CD4-positive, alpha-beta T cell treated with Interleukin-2 at 100 ng/mL for 4 hours (primary cell): ENCODE data around the gene INPP5F.
A peak's percentile ranks its signal among the peaks of the same experiment; 100 is the strongest.

ENCODE experiments used
- DNase-seq: peaks from one replicate; pipeline ENCODE4 v3.0.0-alpha.2; 2020; ENCODE audit warnings: low spot score

Gene INPP5F, protein sequence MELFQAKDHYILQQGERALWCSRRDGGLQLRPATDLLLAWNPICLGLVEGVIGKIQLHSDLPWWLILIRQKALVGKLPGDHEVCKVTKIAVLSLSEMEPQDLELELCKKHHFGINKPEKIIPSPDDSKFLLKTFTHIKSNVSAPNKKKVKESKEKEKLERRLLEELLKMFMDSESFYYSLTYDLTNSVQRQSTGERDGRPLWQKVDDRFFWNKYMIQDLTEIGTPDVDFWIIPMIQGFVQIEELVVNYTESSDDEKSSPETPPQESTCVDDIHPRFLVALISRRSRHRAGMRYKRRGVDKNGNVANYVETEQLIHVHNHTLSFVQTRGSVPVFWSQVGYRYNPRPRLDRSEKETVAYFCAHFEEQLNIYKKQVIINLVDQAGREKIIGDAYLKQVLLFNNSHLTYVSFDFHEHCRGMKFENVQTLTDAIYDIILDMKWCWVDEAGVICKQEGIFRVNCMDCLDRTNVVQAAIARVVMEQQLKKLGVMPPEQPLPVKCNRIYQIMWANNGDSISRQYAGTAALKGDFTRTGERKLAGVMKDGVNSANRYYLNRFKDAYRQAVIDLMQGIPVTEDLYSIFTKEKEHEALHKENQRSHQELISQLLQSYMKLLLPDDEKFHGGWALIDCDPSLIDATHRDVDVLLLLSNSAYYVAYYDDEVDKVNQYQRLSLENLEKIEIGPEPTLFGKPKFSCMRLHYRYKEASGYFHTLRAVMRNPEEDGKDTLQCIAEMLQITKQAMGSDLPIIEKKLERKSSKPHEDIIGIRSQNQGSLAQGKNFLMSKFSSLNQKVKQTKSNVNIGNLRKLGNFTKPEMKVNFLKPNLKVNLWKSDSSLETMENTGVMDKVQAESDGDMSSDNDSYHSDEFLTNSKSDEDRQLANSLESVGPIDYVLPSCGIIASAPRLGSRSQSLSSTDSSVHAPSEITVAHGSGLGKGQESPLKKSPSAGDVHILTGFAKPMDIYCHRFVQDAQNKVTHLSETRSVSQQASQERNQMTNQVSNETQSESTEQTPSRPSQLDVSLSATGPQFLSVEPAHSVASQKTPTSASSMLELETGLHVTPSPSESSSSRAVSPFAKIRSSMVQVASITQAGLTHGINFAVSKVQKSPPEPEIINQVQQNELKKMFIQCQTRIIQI

DNA sequence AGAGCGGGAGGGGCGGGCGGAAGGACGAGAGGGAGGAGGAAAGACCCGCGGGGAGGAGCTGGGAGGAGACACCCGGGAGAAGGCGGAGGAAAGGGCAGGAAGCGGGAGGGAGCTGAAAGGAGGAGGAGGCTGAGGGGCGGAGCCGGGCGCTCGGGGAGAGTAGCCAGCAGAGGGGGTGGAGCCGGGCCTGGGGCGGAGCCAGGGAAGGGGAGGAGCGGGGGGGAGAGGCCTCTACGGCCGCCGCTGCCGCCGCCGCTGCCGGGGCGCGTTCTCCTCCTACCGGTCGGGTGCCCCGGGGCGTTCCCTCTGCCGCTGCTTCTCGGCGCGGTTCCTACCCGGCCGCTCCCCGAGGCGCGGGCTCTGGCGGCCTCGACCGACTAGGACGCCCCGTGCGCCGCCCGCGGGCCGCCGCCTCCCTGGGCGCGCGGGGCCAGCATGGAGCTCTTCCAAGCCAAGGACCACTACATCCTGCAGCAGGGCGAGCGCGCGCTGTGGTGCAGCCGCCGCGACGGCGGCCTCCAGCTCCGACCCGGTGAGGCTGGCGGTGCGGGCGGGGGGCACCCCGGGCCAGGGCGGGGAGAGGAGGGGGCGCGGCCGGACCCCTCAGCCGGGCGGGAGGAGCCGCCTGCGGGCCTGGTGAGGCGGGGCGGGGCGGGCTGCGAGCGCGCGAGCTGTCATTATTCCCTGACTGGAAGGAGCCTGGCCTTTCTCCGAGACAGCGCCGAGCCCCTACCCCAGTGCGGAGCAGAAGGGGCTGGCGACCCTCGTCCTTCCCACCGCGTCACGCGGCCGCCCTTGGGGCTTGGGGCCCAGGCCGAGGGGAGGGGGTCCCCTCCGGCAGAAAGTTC lies at the start of gene INPP5F:
INPP5F (plus strand) TSS at position 223 of the 848 bp plus-strand sequence; CDS start at position 436, 213 bp downstream.
- DNase-seq: peak; percentile 99

DNA sequence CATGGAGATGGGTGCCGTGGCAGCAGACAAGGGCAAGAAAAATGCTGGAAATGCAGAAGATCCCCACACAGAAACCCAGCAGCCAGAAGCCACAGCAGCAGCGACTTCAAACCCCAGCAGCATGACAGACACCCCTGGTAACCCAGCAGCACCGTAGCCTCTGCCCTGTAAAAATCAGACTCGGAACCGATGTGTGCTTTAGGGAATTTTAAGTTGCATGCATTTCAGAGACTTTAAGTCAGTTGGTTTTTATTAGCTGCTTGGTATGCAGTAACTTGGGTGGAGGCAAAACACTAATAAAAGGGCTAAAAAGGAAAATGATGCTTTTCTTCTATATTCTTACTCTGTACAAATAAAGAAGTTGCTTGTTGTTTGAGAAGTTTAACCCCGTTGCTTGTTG lies 48.7 kb upstream of the INPP5F start:
- no peak for DNase-seq

DNA sequence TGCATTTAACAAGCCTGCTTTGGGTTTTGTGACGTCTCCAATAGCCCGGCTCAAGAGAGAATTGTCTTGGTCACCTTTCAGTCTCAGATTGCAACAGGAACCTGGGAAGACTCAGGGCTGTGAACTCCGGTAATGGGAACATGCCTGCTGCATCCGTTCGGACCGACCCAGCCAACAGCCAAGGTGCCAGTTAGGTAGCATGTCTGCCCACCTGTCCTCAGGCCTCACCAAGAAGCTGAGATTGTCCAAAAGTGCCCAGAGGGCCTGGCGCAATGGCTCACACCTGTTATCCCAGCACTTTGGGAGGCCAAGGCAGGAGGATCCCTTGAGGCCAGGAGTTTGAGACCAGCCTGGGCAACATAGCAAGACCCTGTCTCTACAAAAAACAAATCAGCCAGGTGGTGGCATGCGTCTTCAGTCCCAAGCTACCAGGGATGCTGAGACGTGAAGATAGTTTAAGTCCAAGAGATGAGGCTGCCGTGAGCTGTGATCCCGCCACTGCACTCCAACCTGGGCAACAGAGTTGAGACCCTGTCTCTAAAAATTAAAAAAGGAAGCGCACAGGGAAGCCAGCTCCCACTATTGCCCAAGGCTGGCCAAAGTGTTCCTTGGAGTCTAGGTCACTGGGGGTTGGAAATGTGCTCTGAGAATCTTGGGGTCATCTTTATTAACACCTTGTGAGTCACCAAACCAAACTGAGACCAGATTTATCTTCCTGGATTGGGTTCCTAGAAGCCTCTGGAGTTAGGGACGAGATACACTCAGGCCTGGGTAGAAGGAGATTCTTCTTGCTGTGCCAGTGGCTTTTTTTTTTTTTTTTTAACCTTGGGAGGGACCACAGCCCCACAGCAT lies 47.7 kb upstream of the INPP5F start:
- DNase-seq: no peak

DNA sequence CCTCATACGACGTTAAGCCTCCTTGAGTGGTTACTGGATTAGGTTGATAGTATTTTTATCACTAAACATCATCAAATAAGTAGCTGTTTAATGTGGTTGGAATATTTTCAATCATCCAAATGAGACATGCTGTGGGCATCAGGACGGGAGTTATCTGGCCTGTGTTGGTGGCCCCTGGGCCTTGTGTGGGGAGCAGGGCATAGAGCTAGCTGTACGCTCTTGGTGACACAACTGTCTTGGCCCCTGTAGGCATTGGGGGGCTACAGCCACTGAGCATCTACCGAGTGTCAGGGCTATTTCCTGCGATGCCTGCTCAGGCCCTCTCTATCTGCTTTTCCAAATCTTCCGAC lies 46.4 kb upstream of the INPP5F start:
- no peak for DNase-seq

DNA sequence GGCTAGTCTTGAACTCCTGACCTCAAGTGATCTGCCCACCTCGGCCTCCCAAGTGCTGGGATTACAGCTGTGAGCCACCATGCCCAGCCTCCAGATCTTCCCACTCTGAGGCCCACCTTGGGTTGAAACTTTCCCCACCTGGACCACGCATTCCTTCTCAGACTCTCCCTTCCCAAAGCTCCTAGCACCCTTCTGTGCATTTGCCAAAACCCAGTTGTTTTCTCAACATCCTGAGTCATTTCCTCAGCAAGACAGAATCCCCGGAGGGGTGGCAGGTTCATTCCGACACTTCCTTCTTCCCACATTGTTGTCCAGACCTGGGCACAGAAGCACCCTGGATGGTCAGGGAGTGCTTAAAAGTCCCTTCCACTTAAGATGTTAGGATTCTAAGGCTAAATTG lies 45.8 kb upstream of the INPP5F start:
- no peak for DNase-seq

DNA sequence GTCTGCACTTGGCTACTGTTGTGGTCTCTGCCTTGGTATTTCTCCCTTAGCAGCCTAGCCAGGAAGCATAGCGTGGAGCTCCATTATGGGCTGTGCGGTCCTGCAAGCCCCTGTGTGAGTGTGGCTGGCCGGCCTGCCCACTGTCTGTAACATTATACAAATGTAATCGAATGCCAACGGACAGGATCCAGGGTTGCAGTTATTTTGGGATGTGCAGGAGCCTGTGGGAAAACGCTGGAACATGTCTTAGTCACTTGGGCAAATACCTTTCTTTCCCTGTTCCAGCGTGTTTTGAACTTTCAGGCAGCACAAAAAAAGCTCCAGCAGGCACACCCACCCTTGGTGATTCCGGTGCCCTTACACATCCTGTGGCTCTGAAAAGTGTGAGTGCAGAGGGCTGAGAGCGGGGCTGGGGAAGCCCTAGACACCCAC lies 45.2 kb upstream of the INPP5F start:
- DNase-seq: no peak

DNA sequence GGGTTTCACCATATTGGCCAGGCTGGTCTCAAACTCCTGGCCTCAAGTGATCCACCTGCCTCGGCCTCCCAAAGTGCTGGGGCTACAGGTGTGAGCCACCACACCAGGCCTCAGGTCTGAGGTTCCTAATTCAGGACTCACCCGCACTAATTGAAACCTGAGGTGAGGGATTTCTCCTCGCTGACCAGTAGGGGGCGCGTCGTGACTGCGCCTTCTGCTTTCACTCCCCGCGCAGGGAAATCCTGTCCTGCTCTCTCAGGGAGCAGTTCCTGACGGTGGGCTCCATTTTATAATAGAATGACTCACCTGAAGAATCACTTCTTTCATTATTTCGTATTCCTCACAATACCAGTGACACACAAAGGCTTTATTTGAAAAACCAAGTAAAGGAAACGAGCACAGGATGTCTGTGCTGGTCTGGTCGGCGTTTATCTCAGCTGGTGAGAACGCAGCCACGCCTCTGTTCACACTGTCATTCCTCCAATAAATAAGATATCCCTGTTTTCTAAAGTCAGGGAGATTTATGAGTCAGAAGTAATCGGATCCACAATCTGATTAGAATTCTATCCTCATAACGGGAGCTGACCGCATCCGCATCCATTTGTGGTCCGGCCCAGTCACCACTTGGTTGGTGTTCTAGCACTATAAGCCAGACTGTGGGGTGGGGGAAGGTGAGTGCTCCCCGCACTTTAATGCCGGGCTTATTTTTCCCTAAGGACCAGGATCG lies 39.2 kb upstream of the INPP5F start:
- DNase-seq: peak; percentile 92

DNA sequence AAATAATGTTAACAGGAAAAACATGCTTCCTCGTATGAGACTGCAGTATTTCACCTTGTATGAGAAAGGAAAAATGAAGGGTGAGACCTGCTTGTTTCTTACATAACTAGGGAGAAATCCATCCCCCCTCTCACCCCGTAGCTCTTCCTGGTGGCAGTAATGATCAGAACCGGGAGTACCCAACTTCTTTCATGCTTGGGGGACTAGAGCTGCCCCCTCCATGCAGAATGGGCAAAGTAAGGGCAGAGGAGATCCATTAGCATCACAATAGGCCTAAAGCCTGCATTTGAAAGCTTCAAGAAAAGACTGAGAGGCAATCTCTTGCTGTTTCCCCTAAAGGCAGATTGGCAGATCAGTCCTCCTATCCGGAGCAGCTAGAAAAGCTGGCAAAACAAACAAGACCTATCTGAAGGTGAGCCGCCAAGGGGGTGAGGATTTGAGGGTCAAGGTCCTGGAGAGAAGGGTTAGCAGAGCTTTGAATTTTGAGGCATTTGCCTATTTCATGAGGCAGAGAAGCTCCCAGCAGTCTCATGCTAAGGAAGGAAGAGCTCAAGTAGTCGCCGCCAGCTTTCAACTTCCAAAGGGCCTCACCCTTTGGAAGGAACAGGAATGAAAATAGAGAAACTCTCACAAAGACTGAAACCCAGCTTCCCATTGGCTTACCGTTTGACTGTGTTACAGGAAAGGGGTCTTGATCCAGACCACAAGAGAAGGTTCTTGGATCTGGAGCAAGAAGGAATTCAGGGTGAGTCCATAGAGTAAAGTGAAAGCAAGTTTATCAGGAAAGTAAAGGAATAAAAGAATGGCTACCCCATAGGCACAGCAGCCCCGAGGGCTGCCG lies 38.4 kb upstream of the INPP5F start:
- no peak for DNase-seq

DNA sequence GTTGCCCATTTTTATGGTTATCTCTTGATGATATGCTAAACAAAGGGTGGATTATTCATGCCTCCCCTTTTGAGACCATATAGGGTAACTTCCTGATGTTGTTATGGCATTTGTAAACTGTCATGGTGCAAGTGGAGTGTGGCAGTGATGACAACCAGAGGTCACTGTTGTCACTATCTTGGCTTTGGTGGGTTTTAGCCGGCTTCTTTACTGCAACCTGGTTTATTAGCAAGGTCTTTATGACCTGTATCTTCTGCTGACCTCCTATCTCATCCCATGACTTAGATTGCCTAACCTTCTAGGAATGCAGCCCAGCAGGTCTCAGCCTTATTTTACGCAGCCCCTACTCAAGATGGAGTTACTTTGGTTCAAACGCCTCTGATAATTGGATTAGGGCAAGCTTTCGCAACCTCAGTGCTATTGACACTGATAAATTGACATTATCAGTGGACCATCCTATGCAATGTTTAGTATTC lies 37.8 kb upstream of the INPP5F start:
- no peak for DNase-seq

DNA sequence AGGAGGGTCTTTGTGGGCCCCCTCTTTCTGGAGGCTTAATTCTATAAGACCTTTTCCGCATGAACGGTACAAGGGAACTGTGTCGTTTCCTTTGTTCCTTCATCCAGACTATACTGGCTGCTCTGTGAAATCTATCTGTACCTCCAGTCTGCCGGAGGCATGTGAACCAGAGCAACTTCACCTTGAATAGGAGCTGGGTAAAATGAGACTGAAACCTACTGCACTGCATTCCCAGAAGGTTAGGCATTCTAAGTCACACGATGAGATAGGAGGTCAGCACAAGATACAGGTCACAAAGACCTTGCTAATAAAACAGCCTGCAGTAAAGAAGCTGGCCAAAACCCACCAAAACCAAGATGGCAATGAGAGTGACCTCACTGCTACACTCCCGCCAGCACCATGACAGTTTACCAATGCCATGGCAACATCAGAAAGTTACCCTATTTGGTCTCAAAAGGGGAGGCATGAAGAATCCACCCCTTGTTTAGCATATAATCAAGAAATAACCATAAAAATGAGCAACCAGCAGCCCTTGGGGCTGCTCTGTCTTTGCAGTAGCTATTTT lies 36.8 kb upstream of the INPP5F start:
- DNase-seq: no peak

DNA sequence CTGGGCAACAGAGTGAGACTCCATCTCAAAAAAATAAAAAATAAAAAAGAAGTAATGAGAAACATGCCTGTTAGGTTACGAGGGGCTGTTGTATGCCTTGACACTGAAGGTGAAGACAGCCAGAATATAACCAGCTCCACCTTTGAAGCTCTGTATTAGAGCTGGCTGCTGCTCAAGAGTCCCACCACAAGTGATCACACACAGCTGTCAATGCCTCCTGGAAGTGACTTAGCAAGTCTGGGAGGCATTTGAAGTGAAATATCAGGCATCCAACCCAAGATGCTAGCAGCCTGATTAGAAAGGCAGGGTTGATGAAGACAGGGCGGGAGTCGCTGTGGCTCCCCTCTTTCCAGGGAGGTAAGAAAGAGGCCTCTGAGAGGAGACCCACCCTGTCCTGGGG lies 34.1 kb upstream of the INPP5F start:
- no peak for DNase-seq

DNA sequence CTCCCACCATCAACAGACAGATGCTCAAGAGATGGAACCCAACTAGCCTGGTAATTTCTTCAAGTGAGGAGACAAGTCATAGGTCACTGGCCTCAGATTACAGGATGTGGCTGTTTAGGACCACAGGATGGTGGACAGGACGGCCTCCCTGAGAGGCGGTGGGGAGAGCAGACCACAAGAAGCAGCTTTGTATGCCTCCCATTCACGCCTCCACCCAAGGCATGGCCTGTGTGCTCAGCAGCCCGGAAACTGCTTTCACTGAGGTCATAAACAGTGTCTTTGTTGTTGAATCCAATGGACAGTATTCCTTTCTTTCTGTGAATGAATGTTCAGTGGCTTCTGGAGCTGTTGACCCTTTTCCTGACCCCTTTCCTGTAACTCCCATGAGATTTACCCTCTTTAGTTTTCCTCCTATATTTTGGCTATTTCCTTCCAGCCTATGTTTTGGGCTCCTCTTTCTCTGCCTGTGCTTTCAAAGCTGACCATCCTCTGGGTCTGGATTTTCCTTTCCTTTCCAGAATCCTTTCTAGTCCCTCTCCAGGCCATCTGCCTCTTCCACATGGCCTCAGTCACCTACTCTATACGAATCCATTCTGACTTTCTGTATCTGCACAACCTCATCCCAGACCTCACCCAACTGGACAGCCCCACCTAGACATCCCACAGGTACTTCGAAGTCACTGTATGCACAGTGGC lies 32.4 kb upstream of the INPP5F start:
- no peak for DNase-seq

DNA sequence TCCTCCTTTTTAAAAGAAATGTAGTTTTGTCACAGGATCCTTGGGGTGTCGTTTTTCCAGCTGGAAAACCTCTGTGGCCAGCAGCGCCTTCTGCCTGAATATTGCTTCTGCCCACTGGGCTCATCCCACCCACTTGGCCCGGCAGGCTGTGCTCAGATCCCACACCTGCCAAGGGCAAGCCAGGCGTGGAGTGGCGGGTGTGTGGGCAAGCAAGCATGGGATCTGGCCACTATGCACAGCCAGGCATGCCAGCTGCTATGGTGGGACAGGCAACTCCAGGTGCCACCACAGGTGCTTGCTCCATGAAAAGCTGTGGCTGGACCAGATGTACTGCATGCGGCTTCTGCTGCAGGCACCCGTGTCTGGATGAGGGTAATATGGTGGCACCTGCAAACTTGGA lies 31.2 kb upstream of the INPP5F start:
- DNase-seq: no peak

DNA sequence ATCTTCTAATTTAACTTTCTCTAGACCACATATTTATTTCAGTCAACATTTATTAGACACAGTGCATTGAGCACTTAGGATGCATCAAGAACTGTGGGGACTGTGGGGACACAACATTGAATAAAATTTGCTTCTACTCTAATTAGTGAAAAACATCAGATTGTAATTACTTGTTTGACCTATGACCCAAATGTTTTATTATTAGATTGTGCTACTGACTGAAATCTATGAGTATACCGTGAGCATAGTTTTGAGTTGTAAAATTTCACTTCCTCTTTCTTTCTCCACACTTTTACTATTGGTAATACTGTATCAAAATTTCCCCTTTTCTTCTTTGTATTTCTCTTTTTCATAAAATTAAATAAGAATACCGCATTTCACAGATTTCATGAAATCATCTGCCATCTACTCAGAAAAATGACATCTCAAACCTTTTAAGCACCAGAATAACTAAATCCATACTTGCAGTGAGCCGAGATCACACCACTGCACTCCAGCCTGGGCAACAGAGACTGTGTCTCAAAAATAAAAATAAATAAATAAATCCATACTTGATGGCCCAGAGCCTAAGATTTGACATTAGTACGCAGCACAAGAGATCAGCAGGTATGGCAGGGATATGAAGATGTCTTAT lies 25.4 kb upstream of the INPP5F start:
- no peak for DNase-seq

DNA sequence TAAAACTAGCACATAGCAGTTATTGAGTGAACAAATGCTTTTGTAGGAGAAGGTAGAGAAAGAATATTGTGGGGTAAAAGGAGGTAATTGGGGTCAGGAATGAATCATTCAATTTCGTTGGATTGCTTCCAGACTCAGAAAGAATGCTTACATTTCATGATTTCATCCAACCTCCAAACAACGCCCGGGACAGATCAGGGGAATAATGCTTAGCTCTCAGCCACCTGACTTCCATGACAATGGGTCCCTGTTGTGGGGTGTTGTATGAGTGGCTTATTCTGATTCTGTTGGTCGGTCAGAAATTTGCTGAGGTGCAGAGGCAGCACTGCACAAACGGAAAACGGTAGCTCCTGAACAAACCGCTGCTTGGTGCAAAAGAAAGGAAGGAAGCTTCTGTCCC lies 24.0 kb upstream of the INPP5F start:
- DNase-seq: no peak

DNA sequence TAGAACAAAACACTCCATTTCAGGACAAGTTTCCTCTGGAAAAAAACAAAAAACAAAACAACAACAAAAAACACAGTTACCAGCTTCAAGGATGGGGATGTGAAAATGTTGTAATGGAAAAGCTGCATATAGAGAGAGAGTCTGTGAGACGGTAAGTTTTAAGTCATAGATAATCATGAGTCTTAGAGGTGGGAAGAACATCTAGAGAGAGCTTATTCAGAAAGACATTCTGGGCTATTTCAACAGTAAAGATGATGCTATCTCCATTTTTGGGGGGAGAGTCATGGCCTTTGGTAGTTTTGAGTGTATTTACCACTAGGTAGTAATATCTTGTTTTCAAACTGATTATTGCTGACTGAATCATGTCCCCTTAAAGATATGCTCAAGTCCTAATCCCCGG lies 23.3 kb upstream of the INPP5F start:
- no peak for DNase-seq

DNA sequence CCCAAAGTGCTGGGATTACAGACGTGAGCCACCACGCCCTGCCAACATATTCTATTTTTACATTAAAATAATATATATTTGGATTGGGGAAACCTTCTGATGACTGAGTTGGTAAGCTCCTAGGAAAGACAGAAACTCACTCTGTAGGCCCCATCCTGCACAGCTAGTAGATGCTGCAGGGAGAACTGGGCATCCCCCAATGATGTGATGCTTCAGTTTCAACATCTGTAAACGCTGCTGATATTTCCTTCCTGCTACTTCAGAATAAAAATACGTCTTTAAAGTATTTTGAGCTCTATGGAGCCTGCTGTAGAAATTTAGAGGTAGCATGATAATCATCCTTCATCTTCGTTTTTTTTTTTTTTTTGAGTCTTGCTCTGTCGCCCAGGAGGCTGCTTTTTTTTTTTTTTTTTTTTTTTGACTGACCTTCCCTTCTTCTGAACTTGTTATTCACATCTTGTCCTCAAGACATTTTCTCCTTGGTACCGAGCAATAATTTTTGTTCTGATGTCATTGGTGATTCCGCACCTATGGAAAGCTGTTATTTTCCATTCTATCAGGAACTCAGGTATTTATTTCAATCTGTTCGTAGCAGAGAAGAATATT lies 21.8 kb upstream of the INPP5F start:
- DNase-seq: no peak
